Stomach (tissue), 9 donors: ENCODE measurements around the gene CFAP20DC. TPM values are rescaled to one million over a fixed set of nuclear protein-coding genes. Genes with fewer than 3 reads are reported as not detected.

Experiments used
- DNase-seq, 2 donors: peaks; one replicate each; pipeline versions ENCODE4 v3.0.0 to v3.0.0-alpha.2; 2013 to 2019
- H3K27ac ChIP-seq, 5 donors: fragments of 200-600 bp in 4 of 5; sonication (generic) in 4 of 5; one replicate each; pipeline ENCODE4 v1.5.1; 2013 to 2019; ENCODE audit warnings: mild to moderate bottlenecking in 1 of 5, moderate library complexity in 1 of 5
- H3K27me3 ChIP-seq, 3 donors: fragments of 200-600 bp; sonication (generic); one replicate each; pipeline ENCODE4 v1.5.1; 2017 to 2019; ENCODE audit warnings: mixed run types in 1 of 3
- H3K36me3 ChIP-seq, 4 donors: fragments of 200-600 bp; sonication (generic); 1 replicate in 3 of 4; 2 replicates in 1 of 4; pipeline ENCODE4 v1.5.1; 2016 to 2019
- H3K4me1 ChIP-seq, 4 donors: fragments of 200-600 bp; sonication (generic); one replicate each; pipeline ENCODE4 v1.5.1; 2016 to 2019
- H3K4me3 ChIP-seq, 4 donors: fragments of 200-600 bp; sonication (generic) in 3 of 4; one replicate each; pipeline ENCODE4 v1.5.1; 2016 to 2019; ENCODE audit warnings: mild to moderate bottlenecking in 1 of 4
- H3K9me3 ChIP-seq, 4 donors: fragments of 200-600 bp; sonication (generic); one replicate each; pipeline ENCODE4 v1.5.1; 2016 to 2019
- CTCF ChIP-seq, 7 experiments: fragments of 450-650 bp in 4 of 7; fragments of 200-600 bp in 3 of 7; sonication (generic) in 3 of 7; IDR thresholded peaks; one replicate each; pipeline ENCODE4 v1.5.1; 2016 to 2019; ENCODE audit warnings: antibody characterized with exemption in 7 of 7, control low read depth in 2 of 7, mild to moderate bottlenecking in 1 of 7
- EP300 ChIP-seq: sonication (generic); formaldehyde crosslinking; IDR thresholded peaks from one replicate; pipeline ENCODE4 v1.6.1; 2017; ENCODE audit warnings: antibody characterized with exemption
- POLR2A ChIP-seq, 4 donors: fragments of 450-650 bp; IDR thresholded peaks; one replicate each; pipeline ENCODE4 v1.6.1; 2016; ENCODE audit warnings: antibody characterized with exemption in 4 of 4, control low read depth in 2 of 4, mild to moderate bottlenecking in 1 of 4, moderate library complexity in 1 of 4
- POLR2AphosphoS5 ChIP-seq, 3 donors: sonication (generic); formaldehyde crosslinking; IDR thresholded peaks; one replicate each; pipeline ENCODE4 v1.6.1; 2016; ENCODE audit warnings: antibody characterized with exemption in 3 of 3
- WGBS, 5 donors: extraction: QIAGEN DNeasy Blood & Tissue Kit in 3 of 5; methylation state at CpG; one replicate each; pipeline versions ENCODE4 v1.1.5 to v1.1.7; 2013 to 2018; 5-methylcytosine and 5-hydroxymethylcytosine counted together
- intact Hi-C: fragments of 100-400 bp; cut with DNase I; formaldehyde crosslinking; loops from one replicate; pipeline ENCODE4 v1.15.1; 2023; ENCODE audit warnings: low total_unique reads
- polyA plus RNA-seq, 3 donors: library from polyadenylated mRNA; stranded (reverse); fragments of 200-250 nt; gene quantifications; one replicate each; pipeline ENCODE4 v1.2.3, GENCODE V29; 2013
- total RNA-seq, 5 donors: library from RNA; depleted of rRNA; stranded (reverse); fragments of >200 nt; gene quantifications; one replicate each; pipeline versions ENCODE4 v1.1.0 to v1.2.3, GENCODE V29; 2014 to 2016
- donor health status: healthy with polysubstance abuse.
- donor health status: Bipolar disorder and iron deficiency.
- donor health status: healthy.

Gene CFAP20DC
- total and polyA plus RNA-seq, 8 donors, result 0.81 to 2.0 (median 1.00) TPM; not detected in 4

- no peak overlapping the region for H3K27ac ChIP-seq
- no peaks in the 10 kb centered on the region for H3K27me3 ChIP-seq
- H3K36me3 ChIP-seq, result no peaks in the 10 kb centered on the region
- peak in 1 of 2 donors; percentile 89 for DNase-seq
- 16 to 24% (median 18%) methylated on average over 6 of the region's 6 CpGs for WGBS, 5 donors
- no peaks in the 10 kb centered on the region for H3K9me3 ChIP-seq
- intact Hi-C loops, result no loop called here
- H3K4me1 ChIP-seq, result no peaks in the 10 kb centered on the region
- peak in 5 of 7 experiments; percentile 34 to 64 (median 49) for TF ChIP-seq CTCF (IDR thresholded peaks at IDR 0.05)
- no peak for TF ChIP-seq EP300
- no peak overlapping the region for H3K4me3 ChIP-seq
These were observed 55.0 kb downstream of the CFAP20DC start for GRCh38 chr3:58994746-58995330.

- 80 to 95% (median 94%) methylated on average over 2 of the region's 2 CpGs for WGBS, 5 donors
- no peak for DNase-seq
- Histone ChIP-seq H3K27ac (no peak overlapping the region), H3K36me3 (no peaks in the 10 kb centered on the region), H3K4me1 (no peaks in the 10 kb centered on the region), H3K9me3 (no peaks in the 10 kb centered on the region), H3K27me3 (no peaks in the 10 kb centered on the region), H3K4me3 (no peak overlapping the region)
- TF ChIP-seq CTCF (IDR thresholded peaks at IDR 0.05) (no peak), POLR2AphosphoS5 (IDR thresholded peaks at IDR 0.05) (no peak), POLR2A (IDR thresholded peaks at IDR 0.05) (no peak), EP300 (no peak)
- intact Hi-C loops, result no loop called here
These were observed 56.3 kb downstream of the CFAP20DC start for GRCh38 chr3:58993547-58993946.

GRCh38 chr3:58991623-58992022 lies 58.2 kb downstream of the CFAP20DC start:
- no peaks in the 10 kb centered on the region for H3K36me3 ChIP-seq
- no peak overlapping the region for H3K4me3 ChIP-seq
- intact Hi-C loops, result no loop called here
- no peaks in the 10 kb centered on the region for H3K4me1 ChIP-seq
- no peaks in the 10 kb centered on the region for H3K27me3 ChIP-seq
- peaks cover 0 to 3% (median under 1%) of the 10 kb centered on the region in 4 donors for H3K9me3 ChIP-seq
- DNase-seq, result no peak
- WGBS, 5 donors, result 86 to 92% (median 88%) methylated on average over 5 of the region's 5 CpGs
- TF ChIP-seq CTCF (IDR thresholded peaks at IDR 0.05), result no peak
- TF ChIP-seq EP300, result no peak
- TF ChIP-seq POLR2A (IDR thresholded peaks at IDR 0.05), result no peak
- TF ChIP-seq POLR2AphosphoS5 (IDR thresholded peaks at IDR 0.05), result no peak
- H3K27ac ChIP-seq, result no peak overlapping the region

DNA sequence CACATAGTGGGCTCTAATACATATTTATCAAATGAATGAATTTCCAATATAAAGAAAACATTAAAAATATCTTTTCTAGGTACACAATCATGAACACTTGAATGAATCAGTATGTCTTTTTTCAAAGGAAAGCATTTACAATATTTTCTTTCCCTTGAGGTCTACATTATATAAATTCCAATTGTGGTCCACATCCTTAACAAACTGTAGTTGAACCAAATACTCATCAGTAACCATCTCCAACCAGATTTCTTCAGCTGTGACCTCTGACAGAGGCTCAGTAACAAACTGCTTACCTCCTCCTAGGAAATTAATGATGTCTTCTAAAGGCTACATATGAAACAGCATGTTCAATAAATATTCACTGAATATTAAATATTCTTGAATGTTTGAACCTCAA lies 58.8 kb downstream of the CFAP20DC start:
- no peaks in the 10 kb centered on the region for H3K4me1 ChIP-seq
- intact Hi-C loops, result no loop called here
- no peak for DNase-seq
- H3K4me3 ChIP-seq, result no peak overlapping the region
- H3K27me3 ChIP-seq, result no peaks in the 10 kb centered on the region
- peaks cover 0 to 9% (median 5%) of the 10 kb centered on the region in 4 donors for H3K9me3 ChIP-seq
- TF ChIP-seq CTCF (IDR thresholded peaks at IDR 0.05), result no peak
- no peak for TF ChIP-seq EP300
- TF ChIP-seq POLR2AphosphoS5 (IDR thresholded peaks at IDR 0.05), result no peak
- TF ChIP-seq POLR2A (IDR thresholded peaks at IDR 0.05), result no peak
- no peak overlapping the region for H3K27ac ChIP-seq
- no peaks in the 10 kb centered on the region for H3K36me3 ChIP-seq
